Subcutaneous adipose tissue (tissue), 4 donors: Measurements from ENCODE around the gene UNC13D. TPM values are rescaled to one million over a fixed set of nuclear protein-coding genes. Genes with fewer than 3 reads are reported as not detected.

Experiments
- CTCF ChIP-seq: fragments of 450-650 bp; IDR thresholded peaks from one replicate; pipeline ENCODE4 v1.5.1; 2016; ENCODE audit warnings: low read depth, mild to moderate bottlenecking, control low read depth, antibody characterized with exemption, moderate library complexity
- total RNA-seq, 4 donors: library from RNA; depleted of rRNA; stranded (reverse); fragments of >200 nt; gene quantifications; one replicate each; pipeline ENCODE4 v1.1.0, GENCODE V29; 2016

The UNC13D gene
- total RNA-seq, 4 donors from 2014 or later: 4.7 to 9.7 (median 8.5) TPM

DNA sequence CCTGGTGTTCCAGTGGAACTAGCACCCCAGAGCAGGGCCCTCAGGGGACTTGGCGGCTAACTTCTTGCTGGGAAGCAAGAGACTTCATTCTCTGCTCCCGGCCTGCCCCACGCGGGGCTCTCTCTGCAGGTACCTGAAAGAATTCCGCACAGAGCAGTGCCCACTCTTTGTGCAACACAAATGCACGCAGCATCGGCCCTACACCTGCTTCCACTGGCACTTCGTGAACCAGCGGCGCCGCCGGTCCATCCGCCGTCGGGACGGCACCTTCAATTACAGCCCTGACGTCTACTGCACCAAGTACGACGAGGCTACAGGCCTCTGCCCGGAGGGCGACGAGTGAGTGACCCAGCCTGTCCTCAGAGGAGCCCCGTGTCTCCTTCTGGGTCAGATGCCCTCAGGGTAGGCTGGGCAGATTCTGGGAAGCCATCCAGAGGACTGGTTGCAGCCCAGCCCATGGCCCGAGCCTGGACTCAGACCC is 34.5 kb downstream of the UNC13D start:
- no peak for TF ChIP-seq CTCF

DNA sequence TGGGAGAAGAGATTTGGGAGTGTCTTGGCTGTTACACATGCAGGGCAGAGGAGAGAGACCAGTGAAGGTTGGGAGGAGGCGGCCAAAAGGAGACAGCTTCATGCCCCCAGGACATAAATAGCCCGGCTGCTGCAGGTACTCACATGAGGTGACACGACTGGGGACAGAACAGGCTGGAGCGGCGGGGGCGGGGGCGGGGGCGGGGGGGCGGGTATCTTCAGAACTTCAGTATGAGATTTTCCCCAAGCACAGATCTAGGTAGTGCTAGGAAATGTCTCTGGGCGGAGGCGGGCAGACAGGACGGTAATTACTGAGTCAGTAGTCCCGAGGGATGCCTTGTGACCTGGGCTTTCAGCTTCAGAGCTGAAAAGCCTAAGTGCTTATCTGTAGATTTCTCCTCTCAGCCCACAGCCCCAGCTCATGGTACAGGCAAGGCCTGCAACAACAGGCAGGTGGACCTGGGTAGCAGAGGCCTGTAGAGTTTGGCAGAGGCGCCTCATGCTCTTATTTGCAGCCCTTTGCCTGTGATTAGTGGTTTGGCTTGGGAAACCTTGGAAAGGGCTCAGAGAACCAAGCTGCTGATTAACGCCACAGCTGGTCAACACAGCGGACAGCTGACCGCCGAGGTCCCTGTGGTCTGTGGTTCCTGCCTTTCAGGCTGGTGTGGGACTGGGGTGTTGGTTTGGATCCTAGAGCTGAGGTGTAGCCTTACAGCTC is 35.1 kb downstream of the UNC13D start:
- TF ChIP-seq CTCF: no peak

DNA sequence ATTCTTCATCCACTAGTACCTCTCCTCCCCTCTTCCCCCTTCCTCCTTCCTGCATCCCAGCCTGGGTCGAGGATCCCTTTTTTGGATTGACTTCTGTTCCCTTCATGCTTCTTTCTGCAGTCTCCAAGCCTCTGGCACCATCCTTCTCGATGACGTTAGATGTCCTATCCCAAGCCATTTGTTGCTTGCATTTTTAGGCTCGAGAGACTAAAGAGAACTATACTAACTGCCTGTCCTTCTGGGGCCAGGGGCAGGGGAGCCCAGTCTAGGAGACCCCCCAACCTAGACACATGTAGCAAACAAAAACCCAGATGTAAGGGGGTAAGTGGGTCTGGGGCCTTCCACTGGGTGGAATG is 35.7 kb downstream of the UNC13D start:
- TF ChIP-seq CTCF: no peak

DNA sequence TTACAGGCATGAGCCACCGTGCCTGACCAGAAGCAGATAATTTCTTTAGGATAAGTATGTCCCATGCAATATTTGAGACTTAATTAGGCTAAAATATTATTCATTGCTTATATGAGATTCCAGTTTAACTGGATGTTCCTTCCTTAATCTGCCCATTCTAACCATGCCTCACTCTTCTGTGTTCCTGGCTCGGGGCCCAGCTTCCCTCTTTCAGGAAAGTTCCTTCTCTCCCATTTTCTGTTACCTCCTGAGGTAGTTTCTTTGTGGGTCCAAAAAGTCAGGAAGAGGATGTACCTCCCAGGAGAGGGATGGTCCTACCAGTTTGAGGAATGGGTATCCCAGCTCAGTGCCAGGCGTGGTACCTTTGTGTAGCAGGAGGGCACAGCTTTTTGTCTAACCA is 36.3 kb downstream of the UNC13D start:
- no peak for TF ChIP-seq CTCF

- TF ChIP-seq CTCF: no peak
These were observed 37.2 kb downstream of the UNC13D start for GRCh38 chr17:75806822-75807500.

DNA sequence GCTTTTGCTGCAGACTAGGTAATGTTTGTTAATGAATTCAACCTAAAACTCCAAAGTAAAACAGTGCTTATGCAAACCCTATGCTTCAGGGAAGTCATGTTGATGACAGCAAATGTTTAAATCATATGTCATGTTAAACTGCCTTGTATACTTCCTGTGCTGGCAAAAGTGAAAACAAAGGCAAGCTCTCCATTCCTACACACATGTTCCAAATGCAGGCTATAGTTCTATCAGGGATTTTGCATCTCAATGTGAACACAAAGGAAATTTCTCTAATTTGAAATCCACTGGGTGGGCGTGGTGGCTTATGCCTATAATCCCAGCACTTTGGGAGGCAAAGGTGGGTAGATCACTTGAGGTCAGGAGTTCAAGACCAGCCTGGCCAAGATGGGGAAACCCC is 40.3 kb downstream of the UNC13D start:
- TF ChIP-seq CTCF: no peak

- no peak for TF ChIP-seq CTCF
These were observed 44.8 kb downstream of the UNC13D start for GRCh38 chr17:75799402-75799801.
